H9 (cell line): ENCODE data around the gene UBE2V1. TPM values are rescaled to one million over a fixed set of nuclear protein-coding genes. Genes with fewer than 3 reads are reported as not detected.

ENCODE experiments used
- DNase-seq: peaks from one replicate; pipeline ENCODE4 v3.0.0-alpha.2; 2017
- H2AFZ ChIP-seq: one replicate; pipeline ENCODE4 v1.6.1; 2013; ENCODE audit warnings: mild to moderate bottlenecking, low read length, control low read depth, moderate library complexity
- H2AK5ac ChIP-seq: 2 replicates; pipeline ENCODE4 v1.6.1; 2013; ENCODE audit warnings: low read length, control low read depth, mixed read lengths; ENCODE audit not compliant: insufficient read length
- H2BK120ac ChIP-seq: one replicate; pipeline ENCODE4 v1.6.1; 2013; ENCODE audit warnings: low read depth, mild to moderate bottlenecking, low read length, control low read depth, inconsistent platforms; ENCODE audit not compliant: poor library complexity, severe bottlenecking
- H2BK12ac ChIP-seq: 2 replicates; pipeline ENCODE4 v1.6.1; 2013; ENCODE audit warnings: low read length, control low read depth, mixed read lengths, low read depth; ENCODE audit not compliant: insufficient read length
- H2BK15ac ChIP-seq: 2 replicates; pipeline ENCODE4 v1.6.1; 2013; ENCODE audit warnings: low read depth, low read length, control low read depth
- H2BK20ac ChIP-seq: one replicate; pipeline ENCODE4 v1.6.1; 2013; ENCODE audit warnings: low read depth, mild to moderate bottlenecking, low read length, control low read depth, inconsistent platforms; ENCODE audit not compliant: poor library complexity, severe bottlenecking
- H2BK5ac ChIP-seq: 2 replicates; pipeline ENCODE4 v1.6.1; 2013; ENCODE audit warnings: low read length, control low read depth, mixed read lengths; ENCODE audit not compliant: insufficient read length
- H3K14ac ChIP-seq: 2 replicates; pipeline ENCODE4 v1.6.1; 2013; ENCODE audit warnings: low read length, control low read depth; ENCODE audit not compliant: insufficient read depth
- H3K18ac ChIP-seq: 2 replicates; pipeline ENCODE4 v1.6.1; 2013; ENCODE audit warnings: low read depth, mild to moderate bottlenecking, mixed read lengths, low read length, control low read depth; ENCODE audit not compliant: insufficient read length
- H3K23ac ChIP-seq: 2 replicates; pipeline ENCODE4 v1.6.1; 2013; ENCODE audit warnings: low read length, control low read depth, mixed read lengths, low read depth; ENCODE audit not compliant: insufficient read length
- H3K23me2 ChIP-seq: 2 replicates; pipeline ENCODE4 v1.6.1; 2013; ENCODE audit warnings: low read depth, mild to moderate bottlenecking, mixed read lengths, low read length, control low read depth; ENCODE audit not compliant: insufficient read length, poor library complexity, severe bottlenecking
- H3K27ac ChIP-seq: 2 replicates; pipeline ENCODE4 v1.5.1; 2013; ENCODE audit warnings: low read length, control low read depth, mixed read lengths, low read depth; ENCODE audit not compliant: insufficient read length
- H3K27me3 ChIP-seq: 2 replicates; pipeline ENCODE4 v1.6.1; 2013; ENCODE audit warnings: low read length, control low read depth, inconsistent platforms; ENCODE audit not compliant: insufficient read depth
- H3K4ac ChIP-seq: 2 replicates; pipeline ENCODE4 v1.6.1; 2013; ENCODE audit warnings: low read depth, mild to moderate bottlenecking, control low read depth, inconsistent platforms, low read length, moderate library complexity
- H3K4me1 ChIP-seq: 2 replicates; pipeline ENCODE4 v1.6.1; 2013; ENCODE audit warnings: low read length, control low read depth, inconsistent platforms; ENCODE audit not compliant: insufficient read depth
- H3K4me2 ChIP-seq: 2 replicates; pipeline ENCODE4 v1.6.1; 2013; ENCODE audit warnings: low read length, control low read depth, mixed read lengths; ENCODE audit not compliant: insufficient read length, insufficient read depth
- H3K56ac ChIP-seq: 2 replicates; pipeline ENCODE4 v1.6.1; 2013; ENCODE audit warnings: low read depth, mild to moderate bottlenecking, mixed read lengths, low read length, control low read depth; ENCODE audit not compliant: insufficient read length
- H3K79me1 ChIP-seq: 2 replicates; pipeline ENCODE4 v1.6.1; 2013; ENCODE audit warnings: low read depth, mild to moderate bottlenecking, moderate library complexity, low read length, control low read depth, inconsistent platforms; ENCODE audit not compliant: insufficient read depth, poor library complexity, severe bottlenecking
- H3K79me2 ChIP-seq: 2 replicates; pipeline ENCODE4 v1.6.1; 2013; ENCODE audit warnings: low read length, control low read depth, inconsistent platforms; ENCODE audit not compliant: insufficient read depth
- H3K9ac ChIP-seq: 2 replicates; pipeline ENCODE4 v1.6.1; 2013; ENCODE audit warnings: low read length, control low read depth, mixed read lengths; ENCODE audit not compliant: insufficient read length; ENCODE audit errors: extremely low read depth
- H3K9me3 ChIP-seq: one replicate; pipeline ENCODE4 v1.6.1; 2013; ENCODE audit warnings: low read depth, low read length, inconsistent platforms; ENCODE audit not compliant: control insufficient read depth
- H3T11ph ChIP-seq: one replicate; pipeline ENCODE4 v1.6.1; 2013; ENCODE audit warnings: mild to moderate bottlenecking, low read length, control low read depth, inconsistent platforms
- H4K20me1 ChIP-seq: one replicate; pipeline ENCODE4 v1.6.1; 2013; ENCODE audit not compliant: control insufficient read depth, insufficient read length, insufficient read depth
- H4K5ac ChIP-seq: 2 replicates; pipeline ENCODE4 v1.6.1; 2013; ENCODE audit warnings: low read depth, mild to moderate bottlenecking, mixed read lengths, low read length, control low read depth; ENCODE audit not compliant: insufficient read length
- H4K8ac ChIP-seq: replicated peaks from 2 replicates; pipeline ENCODE4 v1.6.1; 2013; ENCODE audit warnings: low read length, control low read depth, mixed read lengths, low read depth; ENCODE audit not compliant: insufficient read length
- H4K91ac ChIP-seq: 2 replicates; pipeline ENCODE4 v1.6.1; 2013; ENCODE audit warnings: low read depth, mild to moderate bottlenecking, moderate library complexity, mixed read lengths, low read length, control low read depth; ENCODE audit not compliant: insufficient read length
- H3K27ac Mint-ChIP-seq, 3 experiments: 2 replicates in 2 of 3; 3 replicates in 1 of 3; pipeline ENCODE4 v1.8.0; 2020 to 2021; ENCODE audit warnings: mixed read lengths in 3 of 3, mild to moderate bottlenecking in 1 of 3, moderate library complexity in 1 of 3
- H3K27me3 Mint-ChIP-seq: 2 replicates; pipeline ENCODE4 v1.8.0; 2021; ENCODE audit warnings: low read depth, mild to moderate bottlenecking, moderate library complexity, mixed read lengths
- H3K36me3 Mint-ChIP-seq, 3 experiments: 2 replicates in 2 of 3; 3 replicates in 1 of 3; pipeline ENCODE4 v1.8.0; 2020 to 2021; ENCODE audit warnings: low read depth in 3 of 3, mixed read lengths in 3 of 3; ENCODE audit not compliant: insufficient read depth in 1 of 3
- H3K4me1 Mint-ChIP-seq, 2 experiments: 2 replicates each; pipeline ENCODE4 v1.8.0; 2020; ENCODE audit warnings: mixed read lengths in 2 of 2
- H3K4me3 Mint-ChIP-seq, 2 experiments: 2 replicates in 1 of 2; 3 replicates in 1 of 2; pipeline ENCODE4 v1.8.0; 2020 to 2021; ENCODE audit warnings: mild to moderate bottlenecking in 2 of 2, mixed read lengths in 2 of 2, moderate library complexity in 1 of 2
- H3K9me3 Mint-ChIP-seq, 2 experiments: 2 replicates in 1 of 2; 3 replicates in 1 of 2; pipeline ENCODE4 v1.8.0; 2020; ENCODE audit warnings: mild to moderate bottlenecking in 2 of 2, mixed read lengths in 2 of 2, moderate library complexity in 1 of 2
- WGBS: extraction: QIAGEN DNeasy Blood & Tissue Kit; methylation state at CpG from one replicate; pipeline ENCODE4 v1.1.7; 2013; ENCODE audit warnings: missing lambda C conversion rate, low lambda C conversion rate, mixed read lengths; ENCODE audit not compliant: insufficient read length; ENCODE audit errors: extremely low coverage; 5-methylcytosine and 5-hydroxymethylcytosine counted together
- total RNA-seq: library from RNA; stranded (reverse); gene quantifications from 2 replicates; pipeline ENCODE4 v1.2.1, GENCODE V29; 2021
- TF ChIP-seq, protein P1 (sequence below): fragments of 200-600 bp; sonication (generic); conservative IDR thresholded peaks from 3 replicates; pipeline ENCODE4 v1.8.0; 2021; ENCODE audit warnings: antibody characterized with exemption, mild to moderate bottlenecking

The UBE2V1 gene
- total RNA-seq, 1 experiment from 2014 or later = 152 TPM

GRCh38 chr20:50099565-50099991 is 13.4 kb downstream of the UBE2V1 start:
- Histone ChIP-seq H2AFZ (no peak overlapping the region), H2BK20ac (no peak overlapping the region), H2BK12ac (no peak overlapping the region), H3K56ac (no peak overlapping the region), H3K79me1 (peaks cover 9% of the 10 kb centered on the region), H4K8ac (no peak overlapping the region), H2BK15ac (no peak overlapping the region), H3K23ac (no peak overlapping the region), H4K20me1 (no peaks in the 10 kb centered on the region), H3T11ph (no peak overlapping the region), H3K27me3 (no peaks in the 10 kb centered on the region), H3K9me3 (no peaks in the 10 kb centered on the region), H3K4me2 (no peak overlapping the region), H3K4me1 (peaks cover 3% of the 10 kb centered on the region; the same call in 1 of the 2 replicates), H3K14ac (no peak overlapping the region), H2AK5ac (no peak overlapping the region), H4K5ac (no peak overlapping the region), H3K4ac (no peak overlapping the region), H4K91ac (no peak overlapping the region), H2BK120ac (no peak overlapping the region), H3K79me2 (peaks cover 29% of the 10 kb centered on the region; the same call in 1 of the 2 replicates), H2BK5ac (no peak overlapping the region), H3K23me2 (no peaks in the 10 kb centered on the region), H3K9ac (no peak overlapping the region), H3K18ac (no peak overlapping the region), H3K27ac (no peak overlapping the region)
- Mint-ChIP-seq H3K4me1 (peaks cover 26 to 37% of the 10 kb centered on the region in 2 experiments), H3K36me3 (peaks cover 9 to 29% (median 20%) of the 10 kb centered on the region in 3 experiments; a peak in 6 of 7 replicates), H3K4me3 (no peak overlapping the region; a peak in 1 of 5 replicates), H3K27me3 (no peaks in the 10 kb centered on the region), H3K27ac (peak overlapping the region in 1 of 3 experiments; percentile 88; a peak in 1 of 7 replicates), H3K9me3 (no peaks in the 10 kb centered on the region)
- TF ChIP-seq, protein P1, sequence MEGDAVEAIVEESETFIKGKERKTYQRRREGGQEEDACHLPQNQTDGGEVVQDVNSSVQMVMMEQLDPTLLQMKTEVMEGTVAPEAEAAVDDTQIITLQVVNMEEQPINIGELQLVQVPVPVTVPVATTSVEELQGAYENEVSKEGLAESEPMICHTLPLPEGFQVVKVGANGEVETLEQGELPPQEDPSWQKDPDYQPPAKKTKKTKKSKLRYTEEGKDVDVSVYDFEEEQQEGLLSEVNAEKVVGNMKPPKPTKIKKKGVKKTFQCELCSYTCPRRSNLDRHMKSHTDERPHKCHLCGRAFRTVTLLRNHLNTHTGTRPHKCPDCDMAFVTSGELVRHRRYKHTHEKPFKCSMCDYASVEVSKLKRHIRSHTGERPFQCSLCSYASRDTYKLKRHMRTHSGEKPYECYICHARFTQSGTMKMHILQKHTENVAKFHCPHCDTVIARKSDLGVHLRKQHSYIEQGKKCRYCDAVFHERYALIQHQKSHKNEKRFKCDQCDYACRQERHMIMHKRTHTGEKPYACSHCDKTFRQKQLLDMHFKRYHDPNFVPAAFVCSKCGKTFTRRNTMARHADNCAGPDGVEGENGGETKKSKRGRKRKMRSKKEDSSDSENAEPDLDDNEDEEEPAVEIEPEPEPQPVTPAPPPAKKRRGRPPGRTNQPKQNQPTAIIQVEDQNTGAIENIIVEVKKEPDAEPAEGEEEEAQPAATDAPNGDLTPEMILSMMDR = no peak
- no peak for DNase-seq
- WGBS = no CpG with 5 or more reads among the region's 5 CpGs
